ENCODE results near the gene WBP1.
"Not testable (repeated sequence)": the region's sequence is repeated elsewhere in the genome, so short reads cannot be mapped to it uniquely, and the experiment has no call there.

WBP1 gene

DNA sequence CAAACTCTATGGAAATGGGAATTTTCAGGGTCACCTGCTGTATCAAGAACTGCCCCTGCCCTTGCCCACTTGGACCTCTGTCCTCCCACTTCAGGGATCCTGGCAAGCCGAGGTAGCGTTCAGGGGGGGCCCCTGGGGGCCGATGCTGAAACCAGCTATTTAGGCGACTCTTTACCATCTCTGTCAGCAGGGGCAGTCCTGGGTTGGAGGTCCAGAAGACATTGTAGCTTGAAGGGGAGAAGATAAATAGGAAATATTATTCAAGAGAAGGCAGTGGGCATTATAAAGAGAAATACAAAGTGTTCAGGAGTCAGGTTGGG lies 4.5 kb downstream of the WBP1 start:
- Histone ChIP-seq H3K9me3 (no peaks in the 10 kb centered on the region), H3K27ac (no peak overlapping the region), H3K36me3 (peaks cover 0 to 27% (median 10%) of the 10 kb centered on the region in 3 donors), H3K4me3 (no peak overlapping the region), H3K4me1 (peaks cover 0 to 32% (median 27%) of the 10 kb centered on the region in 4 donors), H3K27me3 (no peaks in the 10 kb centered on the region)
- TF ChIP-seq, protein P1, sequence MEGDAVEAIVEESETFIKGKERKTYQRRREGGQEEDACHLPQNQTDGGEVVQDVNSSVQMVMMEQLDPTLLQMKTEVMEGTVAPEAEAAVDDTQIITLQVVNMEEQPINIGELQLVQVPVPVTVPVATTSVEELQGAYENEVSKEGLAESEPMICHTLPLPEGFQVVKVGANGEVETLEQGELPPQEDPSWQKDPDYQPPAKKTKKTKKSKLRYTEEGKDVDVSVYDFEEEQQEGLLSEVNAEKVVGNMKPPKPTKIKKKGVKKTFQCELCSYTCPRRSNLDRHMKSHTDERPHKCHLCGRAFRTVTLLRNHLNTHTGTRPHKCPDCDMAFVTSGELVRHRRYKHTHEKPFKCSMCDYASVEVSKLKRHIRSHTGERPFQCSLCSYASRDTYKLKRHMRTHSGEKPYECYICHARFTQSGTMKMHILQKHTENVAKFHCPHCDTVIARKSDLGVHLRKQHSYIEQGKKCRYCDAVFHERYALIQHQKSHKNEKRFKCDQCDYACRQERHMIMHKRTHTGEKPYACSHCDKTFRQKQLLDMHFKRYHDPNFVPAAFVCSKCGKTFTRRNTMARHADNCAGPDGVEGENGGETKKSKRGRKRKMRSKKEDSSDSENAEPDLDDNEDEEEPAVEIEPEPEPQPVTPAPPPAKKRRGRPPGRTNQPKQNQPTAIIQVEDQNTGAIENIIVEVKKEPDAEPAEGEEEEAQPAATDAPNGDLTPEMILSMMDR (IDR thresholded peaks at IDR 0.05), result no peak
- intact Hi-C loops (cut with DNase I; ENCODE audit: low total_unique reads), result no loop called here
- DNase-seq, result no peak

DNA sequence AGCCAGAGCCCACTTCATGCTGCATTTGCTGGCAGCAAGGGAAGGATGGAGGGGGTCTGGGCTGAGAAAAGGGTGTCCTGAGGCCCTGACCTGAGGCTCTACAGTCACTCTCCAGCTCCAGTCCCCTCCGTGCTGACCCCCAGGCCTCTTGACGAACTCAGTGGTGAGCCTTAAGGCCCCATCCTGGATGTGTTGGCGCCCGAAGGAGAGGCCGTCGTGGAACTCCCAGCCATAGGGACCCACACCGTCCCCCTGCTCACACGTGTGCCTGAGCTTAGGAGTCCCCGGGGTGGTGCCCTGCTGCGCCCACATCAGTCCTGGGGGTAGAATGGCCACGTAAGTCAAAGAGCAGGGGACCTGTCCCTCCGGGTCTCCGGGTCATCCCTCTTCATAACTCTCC lies 6.2 kb downstream of the WBP1 start:
- TF ChIP-seq, protein P1 (IDR thresholded peaks at IDR 0.05), result no peak
- no peak for DNase-seq
- Histone ChIP-seq H3K27ac (peak overlapping the region; percentile 81 to 88), H3K27me3 (no peaks in the 10 kb centered on the region), H3K4me1 (peaks cover 0 to 23% (median 18%) of the 10 kb centered on the region in 4 donors), H3K9me3 (no peaks in the 10 kb centered on the region), H3K36me3 (peaks cover 0 to 27% (median 10%) of the 10 kb centered on the region in 3 donors), H3K4me3 (peak overlapping the region; percentile 63 to 79)
- intact Hi-C loops (cut with DNase I; ENCODE audit: low total_unique reads), result no loop called here

DNA sequence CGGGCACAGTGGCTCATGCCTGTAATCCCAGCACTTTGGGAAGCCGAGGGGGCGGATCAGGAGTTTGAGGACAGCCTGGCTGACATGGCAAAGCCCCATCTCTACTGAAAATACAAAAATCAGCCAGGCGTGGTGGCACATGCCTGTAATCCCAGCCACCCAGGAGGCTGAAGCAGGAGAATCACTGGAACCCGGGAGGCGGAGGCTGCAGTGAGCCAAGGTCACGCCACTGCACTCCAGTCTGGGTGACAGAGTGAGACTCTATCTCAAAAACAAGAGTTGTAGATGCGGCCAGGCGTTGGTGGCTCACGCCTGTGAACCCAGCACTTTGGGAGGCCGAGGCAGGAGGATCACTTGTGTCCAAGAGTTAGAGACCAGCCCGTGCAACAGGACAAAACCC lies 12.5 kb downstream of the WBP1 start:
- H3K27me3 ChIP-seq; H3K9me3 ChIP-seq; intact Hi-C loops (cut with DNase I; ENCODE audit: low total_unique reads); H3K4me3 ChIP-seq; DNase-seq; H3K27ac ChIP-seq: not testable (repeated sequence)
- Histone ChIP-seq H3K36me3 (peaks cover 13 to 22% (median 15%) of the 10 kb centered on the region in 3 donors), H3K4me1 (peaks cover 0 to 32% (median 20%) of the 10 kb centered on the region in 4 donors)

DNA sequence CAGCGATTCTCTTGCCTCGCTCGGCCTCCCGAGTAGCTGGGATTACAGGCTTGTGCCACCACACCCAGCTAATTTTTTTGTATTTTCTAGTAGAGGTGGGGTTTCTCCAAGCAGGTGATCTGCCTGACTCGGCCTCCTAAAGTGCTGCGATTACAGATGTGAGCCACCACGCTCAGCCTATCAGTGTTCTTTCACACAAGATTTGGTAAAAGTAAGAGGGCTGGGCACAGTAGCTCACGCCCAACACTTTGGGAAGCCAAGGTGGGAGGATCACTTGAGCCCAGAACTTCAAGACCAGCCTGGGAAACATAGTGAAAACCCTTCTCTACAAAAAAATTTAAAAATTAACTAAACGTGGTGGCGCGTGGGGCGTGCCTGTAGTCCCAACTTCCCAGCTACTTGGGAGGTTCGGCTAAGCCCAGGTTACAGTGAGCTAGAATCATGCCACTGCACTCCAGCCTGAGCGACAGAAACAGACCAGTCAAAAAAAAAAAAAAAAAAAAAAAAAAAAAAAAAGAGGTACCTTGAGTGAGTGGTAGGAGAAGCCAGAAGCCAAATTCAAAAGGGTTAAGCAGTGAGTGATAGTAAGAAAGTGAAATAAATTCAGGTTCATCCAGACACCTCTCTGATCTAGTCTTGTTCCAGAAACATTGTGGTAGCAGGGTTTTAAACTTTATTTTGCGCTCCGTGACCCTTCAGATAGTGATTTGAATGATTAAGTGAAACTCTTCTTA lies 13.3 kb downstream of the WBP1 start:
- H3K9me3 ChIP-seq, result no peaks in the 10 kb centered on the region
- H3K4me3 ChIP-seq, result peak overlapping the region; percentile 61 to 69
- no peaks in the 10 kb centered on the region for H3K27me3 ChIP-seq
- H3K36me3 ChIP-seq, result peaks cover 13 to 29% (median 15%) of the 10 kb centered on the region in 3 donors
- DNase-seq, result no peak
- H3K27ac ChIP-seq, result peak overlapping the region; percentile 78 to 85
- intact Hi-C loops (cut with DNase I; ENCODE audit: low total_unique reads), result no loop called here
- H3K4me1 ChIP-seq, result peaks cover 0 to 25% (median 13%) of the 10 kb centered on the region in 4 donors
- TF ChIP-seq, protein P1 (IDR thresholded peaks at IDR 0.05), result no peak

DNA sequence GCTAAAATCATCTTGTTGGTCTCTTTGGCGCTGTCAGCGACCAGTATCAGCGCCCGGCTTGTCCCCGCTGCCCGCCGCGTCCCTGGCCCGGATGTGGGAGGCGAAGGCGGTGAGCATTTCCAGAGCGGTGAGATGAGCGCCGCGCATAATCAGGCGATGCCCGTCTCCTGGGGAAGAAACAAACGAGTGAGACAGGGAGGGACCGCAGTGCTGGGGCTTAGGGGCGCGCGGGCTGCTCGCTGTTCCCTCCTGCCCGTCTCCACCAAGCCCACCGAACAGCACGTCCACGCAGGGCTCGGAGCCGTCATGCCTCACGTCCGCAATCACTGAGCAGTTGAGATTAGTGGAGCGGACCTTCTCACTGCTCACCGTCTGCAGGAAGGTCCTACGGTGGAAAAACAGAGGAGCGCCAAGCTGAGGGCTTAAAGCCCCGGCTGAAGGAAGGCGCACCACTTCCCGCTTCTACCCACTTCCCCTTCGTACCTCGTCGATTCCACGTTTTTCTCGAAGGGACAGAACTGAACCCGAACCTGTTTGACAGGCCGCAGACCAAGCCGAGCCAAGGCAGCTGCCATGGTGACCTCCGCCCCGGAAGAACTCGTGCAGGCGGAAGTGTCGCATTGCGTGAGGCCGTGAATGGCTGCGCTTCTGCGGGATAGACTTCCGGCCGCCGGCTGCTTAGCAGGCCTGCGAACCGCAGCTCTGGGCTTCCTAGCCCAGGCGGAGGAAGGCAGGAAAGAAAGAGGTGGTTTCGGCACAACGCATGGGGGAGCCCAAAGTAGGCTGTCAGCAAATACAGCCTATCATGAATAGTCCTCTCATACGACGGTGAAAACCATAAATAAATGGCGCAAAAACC lies 14.1 kb downstream of the WBP1 start, which contains the start of gene MRPL53:
MRPL53 (minus strand) TSS at position 595 of the 859 bp plus-strand sequence; CDS start at position 575, 20 bp downstream.
- Histone ChIP-seq H3K4me1 (peaks cover 0 to 25% (median 13%) of the 10 kb centered on the region in 4 donors), H3K9me3 (no peaks in the 10 kb centered on the region), H3K36me3 (peaks cover 13 to 32% (median 15%) of the 10 kb centered on the region in 3 donors), H3K27ac (peak within 1 kb of the TSS; percentile 78 to 85), H3K27me3 (no peaks in the 10 kb centered on the region), H3K4me3 (peak within 1 kb of the TSS; percentile 61 to 69)
- DNase-seq, result peak; percentile 94 to 95
- intact Hi-C loops (cut with DNase I; ENCODE audit: low total_unique reads), result no loop called here
- TF ChIP-seq, protein P1 (IDR thresholded peaks at IDR 0.05), result peak in 1 of 2 experiments; percentile 2

DNA sequence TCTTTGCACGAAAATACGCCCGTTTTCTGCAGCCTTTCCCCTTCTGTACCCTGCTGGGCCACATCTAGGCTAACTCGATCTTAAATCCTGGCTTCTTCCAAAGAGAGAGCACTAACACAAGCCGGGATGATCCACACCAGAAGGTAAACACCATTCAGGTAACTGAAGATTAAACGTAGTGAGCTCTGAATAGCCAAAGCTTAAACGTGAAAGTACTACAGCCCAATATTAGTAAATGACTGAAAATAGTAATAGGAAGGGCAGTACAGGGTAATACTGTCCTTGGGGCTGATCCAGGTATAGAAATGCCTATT lies 14.7 kb downstream of the WBP1 start:
- Histone ChIP-seq H3K27me3 (no peaks in the 10 kb centered on the region), H3K9me3 (no peaks in the 10 kb centered on the region), H3K4me3 (peak overlapping the region; percentile 61 to 69), H3K4me1 (peaks cover 0 to 25% (median 13%) of the 10 kb centered on the region in 4 donors), H3K27ac (peak overlapping the region; percentile 78 to 85), H3K36me3 (peaks cover 15 to 38% (median 15%) of the 10 kb centered on the region in 3 donors)
- TF ChIP-seq, protein P1 (IDR thresholded peaks at IDR 0.05), result no peak
- intact Hi-C loops (cut with DNase I; ENCODE audit: low total_unique reads), result no loop called here
- no peak for DNase-seq
